Chondrocyte (in vitro differentiated cells): ENCODE data around the gene WNT11. TPM values are rescaled to one million over a fixed set of nuclear protein-coding genes. Genes with fewer than 3 reads are reported as not detected.
A peak's percentile ranks its signal among the peaks of the same experiment; 100 is the strongest.

Source experiments
- DNase-seq: peaks from one replicate; pipeline ENCODE4 v3.0.0; 2021; ENCODE audit warnings: mixed read lengths, low spot score
- H3K27ac Mint-ChIP-seq: one replicate; pipeline ENCODE4 v1.8.0; 2021; ENCODE audit warnings: mild to moderate bottlenecking, moderate library complexity, mixed read lengths; ENCODE audit not compliant: unreplicated experiment
- H3K27me3 Mint-ChIP-seq: 2 replicates; pipeline ENCODE4 v1.8.0; 2021; ENCODE audit warnings: low read depth, mixed read lengths
- H3K36me3 Mint-ChIP-seq: 2 replicates; pipeline ENCODE4 v1.8.0; 2021; ENCODE audit warnings: low read depth, mixed read lengths
- H3K4me1 Mint-ChIP-seq: 2 replicates; pipeline ENCODE4 v1.8.0; 2021; ENCODE audit warnings: low read depth, mild to moderate bottlenecking, mixed read lengths
- H3K4me3 Mint-ChIP-seq: one replicate; pipeline ENCODE4 v1.8.0; 2021; ENCODE audit warnings: mild to moderate bottlenecking, moderate library complexity, mixed read lengths; ENCODE audit not compliant: unreplicated experiment
- H3K9me3 Mint-ChIP-seq: 2 replicates; pipeline ENCODE4 v1.8.0; 2021; ENCODE audit warnings: low read depth, mixed read lengths
- total RNA-seq: library from RNA; stranded (reverse); gene quantifications from 3 replicates; pipeline ENCODE4 v1.2.1, GENCODE V29; 2021
- TF ChIP-seq, protein P1 (sequence below): fragments of 200-600 bp; sonication (generic); IDR thresholded peaks from 2 replicates; pipeline ENCODE4 v1.5.0; 2021; ENCODE audit warnings: antibody characterized with exemption, mild to moderate bottlenecking, moderate library complexity

The WNT11 gene
- total RNA-seq, 1 donor from 2014 or later, result 24.5 TPM

GRCh38 chr11:76150141-76150540, 56.2 kb downstream of the WNT11 start:
- Mint-ChIP-seq H3K9me3 (no peaks in the 10 kb centered on the region), H3K27me3 (no peaks in the 10 kb centered on the region), H3K4me1 (peaks cover 35% of the 10 kb centered on the region), H3K4me3 (no peak overlapping the region), H3K36me3 (peaks cover 1% of the 10 kb centered on the region), H3K27ac (no peak overlapping the region)
- DNase-seq, result no peak
- TF ChIP-seq, protein P1, sequence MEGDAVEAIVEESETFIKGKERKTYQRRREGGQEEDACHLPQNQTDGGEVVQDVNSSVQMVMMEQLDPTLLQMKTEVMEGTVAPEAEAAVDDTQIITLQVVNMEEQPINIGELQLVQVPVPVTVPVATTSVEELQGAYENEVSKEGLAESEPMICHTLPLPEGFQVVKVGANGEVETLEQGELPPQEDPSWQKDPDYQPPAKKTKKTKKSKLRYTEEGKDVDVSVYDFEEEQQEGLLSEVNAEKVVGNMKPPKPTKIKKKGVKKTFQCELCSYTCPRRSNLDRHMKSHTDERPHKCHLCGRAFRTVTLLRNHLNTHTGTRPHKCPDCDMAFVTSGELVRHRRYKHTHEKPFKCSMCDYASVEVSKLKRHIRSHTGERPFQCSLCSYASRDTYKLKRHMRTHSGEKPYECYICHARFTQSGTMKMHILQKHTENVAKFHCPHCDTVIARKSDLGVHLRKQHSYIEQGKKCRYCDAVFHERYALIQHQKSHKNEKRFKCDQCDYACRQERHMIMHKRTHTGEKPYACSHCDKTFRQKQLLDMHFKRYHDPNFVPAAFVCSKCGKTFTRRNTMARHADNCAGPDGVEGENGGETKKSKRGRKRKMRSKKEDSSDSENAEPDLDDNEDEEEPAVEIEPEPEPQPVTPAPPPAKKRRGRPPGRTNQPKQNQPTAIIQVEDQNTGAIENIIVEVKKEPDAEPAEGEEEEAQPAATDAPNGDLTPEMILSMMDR, result no peak

DNA sequence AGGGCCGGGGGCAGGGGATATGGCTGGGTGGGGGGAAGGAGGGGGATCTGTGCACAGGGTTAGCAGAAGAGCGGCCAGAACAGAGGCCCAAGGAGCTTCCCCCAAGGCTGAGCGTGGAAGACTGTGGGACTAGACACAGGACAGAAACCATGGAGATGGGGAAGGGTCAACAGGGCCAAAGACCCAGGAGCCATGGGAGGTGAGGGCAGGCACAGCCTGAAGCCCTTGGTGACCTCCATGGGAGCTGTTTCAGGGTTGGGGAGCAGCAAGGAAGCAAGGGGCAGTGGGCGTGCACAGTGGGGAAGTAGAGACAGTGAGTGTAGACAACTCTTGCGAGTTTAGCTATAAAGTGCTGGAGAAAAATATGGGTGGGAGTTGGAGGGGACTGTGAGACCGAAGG, 56.6 kb downstream of the WNT11 start:
- no peak for DNase-seq
- TF ChIP-seq, protein P1, result no peak
- peaks cover 35% of the 10 kb centered on the region for H3K4me1 Mint-ChIP-seq
- peaks cover 1% of the 10 kb centered on the region for H3K36me3 Mint-ChIP-seq
- H3K9me3 Mint-ChIP-seq, result no peaks in the 10 kb centered on the region
- no peak overlapping the region for H3K4me3 Mint-ChIP-seq
- no peaks in the 10 kb centered on the region for H3K27me3 Mint-ChIP-seq
- H3K27ac Mint-ChIP-seq, result no peak overlapping the region

DNA sequence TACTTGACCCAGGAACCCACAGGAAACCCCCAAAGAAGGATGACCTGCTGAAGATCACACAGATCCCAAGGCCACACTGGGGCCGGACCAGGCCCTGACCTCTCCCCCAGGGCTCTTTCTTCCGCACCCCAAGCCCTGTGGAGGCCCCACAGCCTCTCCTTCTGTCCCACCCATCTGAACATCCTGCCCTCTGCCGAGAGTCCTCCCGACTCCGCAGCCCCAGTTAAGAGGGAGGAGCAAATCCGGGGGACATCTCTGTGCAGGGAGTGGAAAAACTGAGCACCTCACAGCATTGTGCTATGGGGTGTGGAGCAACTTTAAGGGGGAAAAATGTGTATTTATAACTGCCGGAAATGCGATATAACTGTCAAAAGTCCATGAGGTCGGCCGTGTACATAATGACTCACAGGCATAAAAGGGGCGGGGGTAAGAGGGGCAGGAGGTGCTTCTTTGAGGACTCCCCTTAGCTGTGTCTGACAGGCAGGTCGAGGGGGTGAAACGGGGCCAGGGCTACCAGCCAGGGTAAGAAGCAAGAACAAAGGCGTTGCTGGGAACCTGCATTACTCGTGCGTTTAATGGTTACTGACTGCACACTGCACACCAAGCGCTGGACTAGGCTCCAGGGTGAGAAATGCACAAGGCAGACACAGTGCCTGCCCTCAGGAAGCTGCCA, 57.2 kb downstream of the WNT11 start:
- Mint-ChIP-seq H3K4me1 (peaks cover 41% of the 10 kb centered on the region), H3K27ac (no peak overlapping the region), H3K36me3 (peaks cover 1% of the 10 kb centered on the region), H3K9me3 (no peaks in the 10 kb centered on the region), H3K27me3 (no peaks in the 10 kb centered on the region), H3K4me3 (no peak overlapping the region)
- DNase-seq, result no peak
- TF ChIP-seq, protein P1, result no peak

- TF ChIP-seq, protein P1, result no peak
- no peaks in the 10 kb centered on the region for H3K27me3 Mint-ChIP-seq
- H3K4me1 Mint-ChIP-seq, result peaks cover 43% of the 10 kb centered on the region
- no peak overlapping the region for H3K4me3 Mint-ChIP-seq
- no peak overlapping the region for H3K27ac Mint-ChIP-seq
- DNase-seq, result no peak
- peaks cover 1% of the 10 kb centered on the region for H3K36me3 Mint-ChIP-seq
- H3K9me3 Mint-ChIP-seq, result no peaks in the 10 kb centered on the region
Observed at GRCh38 chr11:76148231-76148630, 58.1 kb downstream of the WNT11 start.

DNA sequence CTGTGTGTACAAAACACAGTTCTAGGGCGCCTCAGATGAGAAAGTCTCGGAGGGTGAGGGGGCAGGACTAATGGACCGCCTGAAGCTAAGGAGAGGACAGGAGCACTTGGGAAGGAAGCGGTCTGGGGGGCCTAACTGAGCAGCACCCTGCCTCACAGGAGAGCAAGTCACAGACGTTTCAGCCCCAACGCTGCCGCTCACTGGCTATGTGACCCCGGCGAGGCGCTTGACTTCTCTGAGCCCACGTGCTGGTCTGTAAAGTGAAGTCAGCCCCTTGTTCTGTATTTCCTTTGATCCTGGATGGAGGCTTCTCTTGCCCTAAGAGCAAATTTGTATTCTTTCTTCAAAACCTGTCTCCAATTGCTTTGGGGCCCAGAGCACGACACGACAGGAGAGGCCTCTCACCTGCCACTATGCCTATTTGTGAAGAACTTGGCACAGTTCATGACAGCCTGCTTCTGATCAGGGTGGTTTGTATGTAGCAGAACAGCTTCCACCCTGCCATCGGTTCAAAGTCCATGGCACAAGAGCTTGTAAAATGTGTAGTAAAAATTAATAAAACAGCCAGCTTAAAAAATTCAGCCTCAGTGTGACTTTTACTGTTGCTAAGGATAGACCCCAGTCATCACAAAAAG, 59.1 kb downstream of the WNT11 start:
- H3K4me1 Mint-ChIP-seq, result peaks cover 36% of the 10 kb centered on the region
- no peak for DNase-seq
- no peaks in the 10 kb centered on the region for H3K9me3 Mint-ChIP-seq
- H3K27ac Mint-ChIP-seq, result peak overlapping the region; percentile 10
- TF ChIP-seq, protein P1, result no peak
- no peak overlapping the region for H3K4me3 Mint-ChIP-seq
- no peaks in the 10 kb centered on the region for H3K27me3 Mint-ChIP-seq
- peaks cover 3% of the 10 kb centered on the region for H3K36me3 Mint-ChIP-seq
